Glutamatergic neuron (in vitro differentiated cells): ENCODE results near the gene CLASRP. TPM values are rescaled to one million over a fixed set of nuclear protein-coding genes. Genes with fewer than 3 reads are reported as not detected.

Source experiments
- DNase-seq: peaks from one replicate; pipeline ENCODE4 v3.0.0; 2022
- H3K27ac Mint-ChIP-seq: one replicate; pipeline ENCODE4 v1.8.0; 2020; ENCODE audit warnings: mild to moderate bottlenecking, mixed read lengths, inconsistent platforms; ENCODE audit not compliant: unreplicated experiment
- H3K27me3 Mint-ChIP-seq: one replicate; pipeline ENCODE4 v1.8.0; 2020; ENCODE audit warnings: mild to moderate bottlenecking, moderate library complexity, mixed read lengths, inconsistent platforms; ENCODE audit not compliant: unreplicated experiment
- H3K36me3 Mint-ChIP-seq: one replicate; pipeline ENCODE4 v1.8.0; 2020; ENCODE audit warnings: mild to moderate bottlenecking, mixed read lengths, inconsistent platforms; ENCODE audit not compliant: unreplicated experiment
- H3K4me1 Mint-ChIP-seq: one replicate; pipeline ENCODE4 v1.8.0; 2020; ENCODE audit warnings: mild to moderate bottlenecking, low read depth, mixed read lengths, inconsistent platforms; ENCODE audit not compliant: unreplicated experiment
- H3K4me3 Mint-ChIP-seq: one replicate; pipeline ENCODE4 v1.8.0; 2020; ENCODE audit warnings: mild to moderate bottlenecking, mixed read lengths, inconsistent platforms; ENCODE audit not compliant: unreplicated experiment
- H3K9me3 Mint-ChIP-seq: one replicate; pipeline ENCODE4 v1.8.0; 2020; ENCODE audit warnings: mild to moderate bottlenecking, moderate library complexity, mixed read lengths, inconsistent platforms; ENCODE audit not compliant: unreplicated experiment
- CTCF ChIP-seq: fragments of 200-600 bp; sonication (generic); IDR thresholded peaks from one replicate; pipeline ENCODE4 v1.5.0; 2021; ENCODE audit not compliant: partially characterized antibody, unreplicated experiment
- total RNA-seq: library from RNA; stranded (reverse); fragmentation: NEBNext Ultra II Directional; extraction: Animal tissue kit (Norgen Biotek cat#: 25700); gene quantifications from one replicate; pipeline ENCODE4 v1.2.1, GENCODE V29; 2021; ENCODE audit not compliant: unreplicated experiment

Gene CLASRP
- total RNA-seq, 1 donor from 2014 or later = 127 TPM

DNA sequence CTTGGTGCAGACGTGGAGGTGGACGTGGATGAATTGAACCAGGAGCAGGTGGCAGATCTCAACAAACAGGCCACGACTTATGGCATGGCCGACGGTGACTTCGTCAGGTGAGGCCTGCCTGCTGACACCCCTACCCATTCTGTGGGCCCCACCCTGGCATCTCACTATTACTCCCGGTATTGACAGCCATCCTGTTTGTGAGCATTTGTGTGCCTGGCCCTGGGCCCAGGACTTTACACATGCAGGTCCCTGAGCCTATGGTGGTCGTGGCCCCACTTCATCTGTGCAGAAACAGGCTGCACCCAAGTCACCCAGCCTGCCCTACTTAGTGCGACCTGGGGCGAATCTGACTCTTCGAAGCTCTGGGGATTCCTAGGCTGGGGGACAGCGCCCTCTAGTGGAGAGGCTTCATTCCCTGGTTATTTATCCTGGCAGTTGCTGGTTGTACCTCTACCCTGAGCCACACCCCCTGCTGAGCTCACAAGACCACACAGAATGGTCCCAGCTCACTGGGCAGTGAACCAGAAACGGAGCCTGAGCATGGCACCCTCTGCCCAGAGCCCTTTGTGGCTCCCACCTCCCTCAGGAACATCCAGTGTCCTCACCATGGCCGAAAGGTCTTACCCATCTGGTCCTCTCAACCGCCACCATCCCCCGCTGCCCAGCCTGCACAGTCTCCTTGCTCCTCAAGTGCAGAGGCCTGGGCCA, 20.6 kb downstream of the CLASRP start:
- TF ChIP-seq CTCF = peak; percentile 96
- Mint-ChIP-seq H3K4me1 (peaks cover 3% of the 10 kb centered on the region), H3K27me3 (peaks cover 9% of the 10 kb centered on the region), H3K36me3 (no peaks in the 10 kb centered on the region), H3K4me3 (no peak overlapping the region), H3K27ac (peak overlapping the region; percentile 1), H3K9me3 (peaks cover 4% of the 10 kb centered on the region)
- peak; percentile 88 for DNase-seq

GRCh38 chr19:45061965-45062364, 23.1 kb downstream of the CLASRP start:
- DNase-seq = no peak
- peaks cover 9% of the 10 kb centered on the region for H3K27me3 Mint-ChIP-seq
- H3K4me1 Mint-ChIP-seq = peaks cover 3% of the 10 kb centered on the region
- TF ChIP-seq CTCF = no peak
- no peak overlapping the region for H3K27ac Mint-ChIP-seq
- H3K36me3 Mint-ChIP-seq = no peaks in the 10 kb centered on the region
- H3K9me3 Mint-ChIP-seq = peaks cover 5% of the 10 kb centered on the region
- no peak overlapping the region for H3K4me3 Mint-ChIP-seq

- peaks cover 5% of the 10 kb centered on the region for H3K4me1 Mint-ChIP-seq
- TF ChIP-seq CTCF = no peak
- H3K4me3 Mint-ChIP-seq = no peak overlapping the region
- peaks cover 5% of the 10 kb centered on the region for H3K9me3 Mint-ChIP-seq
- no peaks in the 10 kb centered on the region for H3K36me3 Mint-ChIP-seq
- no peak overlapping the region for H3K27ac Mint-ChIP-seq
- DNase-seq = no peak
- H3K27me3 Mint-ChIP-seq = peaks cover 8% of the 10 kb centered on the region
Observed at GRCh38 chr19:45063851-45064801, 25.3 kb downstream of the CLASRP start.

DNA sequence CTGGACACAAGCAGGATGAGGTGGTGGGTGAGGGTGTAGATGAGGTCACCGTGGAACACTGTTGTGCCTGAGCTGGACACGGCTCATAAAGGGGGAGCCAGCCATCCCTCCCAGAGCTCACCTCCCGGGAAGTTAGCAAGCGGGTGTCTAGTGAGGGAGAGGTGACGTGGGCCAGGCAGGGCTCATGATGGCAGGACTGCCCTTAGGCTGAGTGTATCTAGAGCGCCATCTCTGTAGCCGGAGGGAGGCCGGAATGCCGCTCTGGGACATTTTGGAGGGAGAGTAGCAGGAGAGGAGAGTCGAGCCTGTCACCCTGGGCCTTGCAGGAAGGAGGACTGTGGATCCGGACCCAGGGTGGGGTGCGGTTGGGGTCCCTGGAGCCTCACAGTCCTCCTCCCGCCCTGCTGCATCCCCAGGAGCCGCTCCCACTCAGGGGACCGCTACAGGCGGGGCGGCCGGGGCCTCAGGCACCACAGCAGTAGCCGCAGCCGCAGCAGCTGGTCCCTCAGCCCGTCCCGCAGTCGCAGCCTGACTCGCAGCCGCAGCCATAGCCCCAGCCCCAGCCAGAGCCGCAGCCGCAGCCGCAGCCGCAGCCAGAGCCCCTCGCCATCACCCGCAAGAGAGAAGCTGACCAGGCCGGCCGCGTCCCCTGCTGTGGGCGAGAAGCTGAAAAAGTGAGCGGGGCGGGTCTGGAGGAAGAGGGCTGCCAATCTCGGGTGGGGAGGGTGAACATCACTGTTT, 28.2 kb downstream of the CLASRP start:
- H3K9me3 Mint-ChIP-seq = peaks cover 12% of the 10 kb centered on the region
- H3K36me3 Mint-ChIP-seq = no peaks in the 10 kb centered on the region
- H3K4me1 Mint-ChIP-seq = peaks cover 4% of the 10 kb centered on the region
- no peak overlapping the region for H3K4me3 Mint-ChIP-seq
- H3K27me3 Mint-ChIP-seq = peaks cover 9% of the 10 kb centered on the region
- TF ChIP-seq CTCF = no peak
- H3K27ac Mint-ChIP-seq = peak overlapping the region; percentile 68
- no peak for DNase-seq
